Stimulated activated naive CD4-positive, alpha-beta T cell (primary cell): ENCODE measurements around the gene RABL6.
"Not testable (repeated sequence)": the region's sequence is repeated elsewhere in the genome, so short reads cannot be mapped to it uniquely, and the experiment has no call there.

Source experiments
- DNase-seq, 6 experiments: peaks; one replicate each; lab custom pipeline; 2025; lab: John Stamatoyannopoulos, UW

RABL6 gene

DNA sequence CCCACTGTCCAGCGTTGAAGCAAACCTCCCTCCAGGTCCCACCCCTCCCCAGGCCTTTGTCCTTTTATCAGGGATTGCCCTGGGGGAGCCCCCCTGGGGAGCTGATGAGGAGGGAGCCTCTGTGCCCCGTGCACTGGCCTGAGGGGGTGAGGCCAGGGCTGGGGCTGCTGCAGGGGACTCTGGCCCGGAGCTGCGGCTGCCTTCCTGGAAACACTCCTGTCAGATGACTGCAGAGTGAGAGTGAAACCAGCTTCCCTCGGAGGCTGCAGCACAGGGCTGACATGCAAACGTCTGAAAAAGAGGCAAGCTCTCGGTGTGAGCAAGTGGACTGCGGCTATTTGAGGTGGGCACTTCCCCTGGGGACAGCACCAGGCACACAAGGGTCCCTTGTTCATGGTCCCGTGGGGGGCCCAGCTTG, 74.0 kb downstream of the RABL6 start:
- peak in 1 of 6 experiments; percentile 28 for DNase-seq

DNA sequence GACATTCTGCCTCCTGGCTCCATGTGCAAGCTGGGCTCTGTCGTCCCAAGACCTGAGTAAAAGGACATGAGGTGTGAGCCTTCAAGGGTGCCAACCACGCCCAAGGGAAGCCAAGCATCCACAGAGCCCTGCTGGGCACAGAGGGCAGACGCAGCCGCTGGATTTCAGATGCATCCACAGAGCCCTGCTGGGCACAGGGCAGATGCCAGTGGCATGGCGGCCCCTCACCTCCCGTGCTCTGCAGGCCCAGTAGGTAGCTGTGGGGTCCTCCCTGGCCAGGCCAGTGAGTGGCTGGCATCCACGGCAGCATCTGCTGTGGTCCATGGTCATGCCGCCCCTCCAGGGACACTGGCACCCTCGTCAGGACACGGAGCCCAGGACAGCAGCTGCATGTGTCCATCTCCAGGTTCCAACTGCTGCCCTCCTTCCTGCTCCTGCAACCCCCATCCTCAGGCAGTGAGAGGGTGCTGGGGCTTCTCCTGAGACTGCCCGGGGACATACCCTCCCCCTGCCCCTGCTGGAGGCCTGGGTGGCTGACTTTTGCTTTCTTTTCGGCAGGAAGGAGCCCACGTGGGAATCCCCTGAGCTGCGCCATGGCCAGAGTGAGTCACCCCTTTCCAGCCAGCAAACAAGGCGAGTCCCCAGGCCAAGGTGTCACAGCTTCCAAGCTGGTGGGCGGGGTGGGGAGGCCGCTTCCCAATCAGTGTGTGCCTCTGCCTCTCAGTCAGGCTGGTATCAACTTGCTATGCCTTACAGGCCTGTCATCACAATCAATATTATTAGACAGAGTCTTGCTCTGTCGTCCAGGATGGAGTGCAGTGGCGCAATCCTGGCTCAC, 74.6 kb downstream of the RABL6 start:
- DNase-seq = peak; percentile 41 to 77 (median 60)

DNA sequence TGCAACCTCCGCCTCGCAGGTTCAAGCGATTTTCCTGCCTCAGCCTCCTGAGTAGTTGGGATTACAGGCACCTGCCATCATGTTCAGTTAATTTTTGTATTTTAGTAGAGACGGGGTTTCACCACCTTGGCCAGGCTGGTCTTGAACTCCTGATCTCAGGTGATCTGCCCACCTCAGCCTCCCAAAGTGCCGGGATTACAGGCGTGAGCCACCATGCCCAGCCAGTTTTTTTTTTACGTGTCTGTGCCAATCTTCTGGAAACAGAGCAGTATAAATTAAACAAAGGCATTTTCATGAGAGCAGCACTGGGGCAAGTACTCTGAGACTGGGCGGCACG, 75.2 kb downstream of the RABL6 start:
- not testable (repeated sequence) for DNase-seq

DNA sequence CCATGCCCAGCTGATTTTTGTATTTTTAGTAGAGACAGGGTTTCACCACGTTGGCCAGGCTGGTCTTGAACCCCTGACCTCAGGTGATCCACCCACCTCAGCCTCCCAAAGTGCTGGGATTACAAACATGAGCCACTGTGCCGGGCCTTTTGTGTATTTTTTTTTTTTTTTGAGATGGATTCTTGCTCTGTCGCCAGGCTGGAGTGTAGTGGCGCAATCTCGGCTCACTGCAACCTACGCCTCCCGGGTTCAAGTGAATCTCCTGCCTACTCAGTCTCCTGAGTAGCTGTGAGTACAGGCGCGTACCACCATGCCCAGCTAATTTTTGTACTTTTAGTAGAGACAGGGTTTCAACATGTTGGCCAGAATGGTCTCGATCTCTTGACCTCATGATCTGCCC, 75.9 kb downstream of the RABL6 start:
- DNase-seq = not testable (repeated sequence)

DNA sequence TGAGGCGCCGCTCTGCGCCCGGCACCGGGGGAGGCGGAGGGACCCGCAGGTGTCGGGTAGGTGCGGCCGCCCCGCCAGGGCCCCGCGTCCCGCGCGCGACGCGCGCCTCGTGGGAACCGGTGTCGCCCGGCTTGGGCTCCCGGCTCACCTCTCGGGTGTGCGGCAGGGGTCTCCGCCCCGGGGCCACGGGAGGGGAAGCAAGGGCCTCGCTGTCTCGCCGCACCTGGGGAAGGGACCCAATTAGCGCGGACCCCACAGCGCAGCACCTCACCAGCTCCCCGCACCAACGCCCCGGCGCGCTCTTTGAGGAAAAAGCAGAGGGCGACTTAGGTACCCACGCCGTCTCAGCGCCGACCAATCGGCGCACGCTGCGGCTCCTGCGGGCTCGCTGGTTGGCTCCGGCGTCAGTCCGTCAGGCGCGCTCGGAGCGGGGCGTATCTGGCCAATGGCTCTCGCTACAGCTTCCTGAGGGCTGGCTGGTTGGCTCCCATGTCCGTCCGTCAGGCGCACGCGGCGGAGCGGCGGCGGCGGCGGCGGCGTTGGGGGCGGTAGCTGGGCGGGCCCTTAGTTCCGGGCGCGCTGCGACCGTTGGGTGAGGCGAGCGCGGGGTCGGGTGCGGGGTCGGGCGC, 78.3 kb downstream of the RABL6 start, which contains the start of gene TRAF2:
TSS of gene TRAF2 (plus strand) at position 567 of the 629 bp plus-strand sequence. CDS start 12,225 bp downstream, outside the sequence.
- peak; percentile 94 to 95 (median 95) for DNase-seq

DNA sequence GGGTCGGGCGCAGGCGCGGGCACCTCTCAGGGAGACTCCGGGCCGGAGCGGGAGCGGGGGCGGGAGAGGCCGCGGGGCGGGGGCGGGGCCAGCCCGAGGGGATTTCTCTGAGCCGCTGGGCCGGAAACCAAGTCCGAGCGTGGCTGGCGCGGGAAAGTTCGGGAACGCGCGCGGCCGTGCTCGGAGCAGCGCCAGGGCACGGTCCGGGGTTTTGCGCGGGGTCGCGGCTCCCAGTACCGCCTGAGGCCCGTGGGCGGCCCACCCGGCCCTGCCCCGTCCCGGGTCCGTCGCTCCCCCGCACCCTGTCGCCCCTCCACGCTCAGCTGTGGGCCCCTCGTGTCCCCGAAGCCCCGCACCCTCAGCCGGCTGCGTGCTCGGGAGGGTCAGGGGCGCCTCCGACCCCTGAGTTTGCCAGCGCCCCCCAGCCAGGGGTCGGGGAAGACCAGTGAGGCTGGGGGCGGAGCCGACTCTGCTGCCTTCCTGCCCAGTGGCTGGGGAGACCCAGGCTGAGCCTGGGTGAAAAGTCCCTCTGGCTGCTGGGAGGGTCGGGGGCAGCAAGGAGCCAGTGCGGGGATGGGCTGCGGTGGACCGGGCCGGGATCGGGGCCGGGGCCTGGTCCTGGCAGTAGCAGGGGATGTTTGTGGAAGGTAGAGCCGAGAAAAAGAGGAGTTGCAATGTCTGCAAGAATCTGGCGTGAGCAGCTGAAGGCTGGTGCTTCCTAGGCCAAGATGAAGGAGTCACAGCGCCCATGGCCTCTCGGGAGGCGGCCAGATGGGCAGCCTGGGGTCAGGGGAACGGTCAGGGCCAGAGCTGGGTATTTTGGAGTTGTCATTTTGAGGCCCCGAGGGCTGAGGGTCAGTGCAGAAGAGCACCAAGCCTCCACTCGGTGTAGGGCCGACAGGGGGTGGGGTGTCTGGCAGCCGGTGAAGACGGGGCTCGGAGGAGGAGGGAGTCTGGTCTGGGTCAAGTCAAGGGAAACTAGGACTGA, 79.2 kb downstream of the RABL6 start:
- DNase-seq = peak in 3 of 6 experiments; percentile 41 to 83 (median 79)

DNA sequence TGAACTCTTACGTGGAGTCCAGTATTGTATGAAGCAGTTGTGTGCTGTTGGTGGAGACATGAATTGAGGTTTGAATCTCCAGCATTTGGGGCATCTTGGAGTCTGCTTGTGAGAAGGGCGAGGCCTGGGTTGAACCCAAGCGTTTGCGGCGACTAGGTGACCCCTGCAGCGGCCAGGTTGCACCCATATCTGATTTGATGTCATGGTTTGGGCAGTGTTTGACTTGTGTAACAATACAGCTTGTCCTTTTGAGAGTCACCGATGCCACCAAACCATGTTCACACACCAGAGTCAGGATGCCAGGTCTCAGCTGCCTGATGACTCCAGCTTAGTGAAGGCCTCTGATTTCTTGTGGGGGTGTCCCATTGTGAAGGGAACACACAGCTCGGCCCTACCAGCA, 80.7 kb downstream of the RABL6 start:
- DNase-seq = no peak

DNA sequence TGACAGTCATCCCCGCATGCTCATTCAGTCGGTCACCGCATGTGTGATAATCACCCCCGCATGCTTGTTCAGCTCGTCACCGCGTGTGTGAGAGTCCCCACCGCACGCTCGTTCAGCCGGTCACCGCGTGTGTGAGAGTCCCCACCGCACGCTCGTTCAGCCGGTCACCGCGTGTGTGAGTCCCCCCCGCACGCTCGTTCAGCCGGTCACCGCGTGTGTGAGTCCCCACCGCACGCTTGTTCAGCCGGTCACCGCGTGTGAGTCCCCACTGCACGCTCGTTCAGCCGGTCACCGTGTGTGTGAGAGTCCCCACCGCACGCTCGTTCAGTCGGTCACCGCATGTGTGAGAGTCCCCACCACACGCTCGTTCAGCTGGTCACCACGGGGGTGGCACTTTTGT, 82.1 kb downstream of the RABL6 start:
- no peak for DNase-seq

DNA sequence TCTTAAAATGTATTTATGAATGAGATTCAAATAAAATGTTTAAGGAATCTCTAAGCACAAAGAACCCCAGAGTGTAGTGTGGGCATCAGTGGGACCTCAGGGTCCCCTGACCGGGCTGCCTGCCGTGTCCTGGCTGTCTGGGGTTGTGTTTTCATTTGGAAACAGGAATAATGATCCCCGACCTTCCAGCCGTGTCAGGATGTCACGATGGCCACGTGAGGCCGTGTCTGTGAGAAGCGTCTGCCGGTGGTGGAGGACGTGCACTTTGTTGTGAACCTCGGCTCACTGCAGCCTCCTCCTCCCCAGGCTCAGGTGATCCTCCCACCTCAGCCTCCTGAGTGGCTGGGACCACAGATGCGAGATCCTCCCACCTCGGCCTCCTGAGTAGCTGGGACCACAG, 82.9 kb downstream of the RABL6 start:
- DNase-seq = no peak
